BJ (cell line): ENCODE results near the gene SLAMF9. TPM values are rescaled to one million over a fixed set of nuclear protein-coding genes. Genes with fewer than 3 reads are reported as not detected.

Experiments used
- CTCF ChIA-PET: fragments of 350-600 bp; formaldehyde crosslinking; extraction: SDS; loops from one replicate; lab custom pipeline; 2021; ENCODE audit warnings: antibody characterized with exemption, inconsistent platforms; lab: Yijun Ruan, JAX
- POLR2A ChIA-PET: fragments of 300-600 bp; sonication (Branson Sonifier 250); formaldehyde crosslinking; extraction: SDS; loops from one replicate; lab custom pipeline; 2021; ENCODE audit warnings: antibody characterized with exemption; lab: Charles Lee
- DNase-seq: peaks from one replicate; pipeline ENCODE4 v3.0.0-alpha.2; 2011; ENCODE audit warnings: low read depth
- H3K27me3 ChIP-seq: 2 replicates; pipeline ENCODE4 v1.6.0; 2011; ENCODE audit warnings: low read length; ENCODE audit not compliant: control insufficient read depth, insufficient read depth
- H3K36me3 ChIP-seq: 2 replicates; pipeline ENCODE4 v1.5.1; 2011; ENCODE audit warnings: low read length; ENCODE audit not compliant: control insufficient read depth, insufficient read depth
- H3K4me3 ChIP-seq: 2 replicates; pipeline ENCODE4 v1.5.1; 2011; ENCODE audit warnings: low read depth, mild to moderate bottlenecking, control low read depth, low read length
- polyA plus RNA-seq: library from polyadenylated mRNA; depleted of rRNA; stranded (reverse); fragments of >200 nt; gene quantifications from 2 replicates; pipeline ENCODE4 v1.2.3, GENCODE V29; 2011
- TF ChIP-seq, protein P1 (sequence below): IDR thresholded peaks from 2 replicates; pipeline ENCODE4 v1.5.1; 2011; ENCODE audit warnings: low read depth, mild to moderate bottlenecking, control low read depth, inconsistent platforms, low read length, moderate library complexity; ENCODE audit not compliant: insufficient read depth

The SLAMF9 gene
- polyA plus RNA-seq, 1 experiment, result not detected

DNA sequence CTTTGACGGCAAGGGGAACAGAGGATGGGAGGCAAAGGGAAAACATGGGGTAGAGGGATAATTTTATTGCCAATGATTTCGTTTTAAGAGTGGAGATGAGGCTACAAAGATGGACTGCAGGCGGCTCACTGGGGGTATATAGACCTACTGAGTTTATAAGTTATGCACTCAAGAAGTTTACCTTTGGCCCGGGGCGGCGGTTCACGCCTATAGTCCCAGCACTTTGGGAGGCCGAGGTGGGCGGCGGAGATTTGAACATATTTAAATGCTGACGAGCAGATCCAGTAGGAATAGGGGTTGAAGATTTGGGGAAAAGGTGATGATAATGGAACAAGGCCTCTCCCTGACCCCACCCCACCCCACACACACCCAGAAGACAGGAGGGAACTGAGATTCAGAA lies 8.1 kb upstream of the SLAMF9 start:
- CTCF ChIA-PET, result interaction anchor here (0.6 to 2.5 kb wide), 4 partner anchors 11 to 47 kb away, joined by 3 to 10 read pairs (median 6); no protein-coding TSS in a partner anchor
- TF ChIP-seq, protein P1, sequence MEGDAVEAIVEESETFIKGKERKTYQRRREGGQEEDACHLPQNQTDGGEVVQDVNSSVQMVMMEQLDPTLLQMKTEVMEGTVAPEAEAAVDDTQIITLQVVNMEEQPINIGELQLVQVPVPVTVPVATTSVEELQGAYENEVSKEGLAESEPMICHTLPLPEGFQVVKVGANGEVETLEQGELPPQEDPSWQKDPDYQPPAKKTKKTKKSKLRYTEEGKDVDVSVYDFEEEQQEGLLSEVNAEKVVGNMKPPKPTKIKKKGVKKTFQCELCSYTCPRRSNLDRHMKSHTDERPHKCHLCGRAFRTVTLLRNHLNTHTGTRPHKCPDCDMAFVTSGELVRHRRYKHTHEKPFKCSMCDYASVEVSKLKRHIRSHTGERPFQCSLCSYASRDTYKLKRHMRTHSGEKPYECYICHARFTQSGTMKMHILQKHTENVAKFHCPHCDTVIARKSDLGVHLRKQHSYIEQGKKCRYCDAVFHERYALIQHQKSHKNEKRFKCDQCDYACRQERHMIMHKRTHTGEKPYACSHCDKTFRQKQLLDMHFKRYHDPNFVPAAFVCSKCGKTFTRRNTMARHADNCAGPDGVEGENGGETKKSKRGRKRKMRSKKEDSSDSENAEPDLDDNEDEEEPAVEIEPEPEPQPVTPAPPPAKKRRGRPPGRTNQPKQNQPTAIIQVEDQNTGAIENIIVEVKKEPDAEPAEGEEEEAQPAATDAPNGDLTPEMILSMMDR, result no peak
- Histone ChIP-seq H3K36me3 (no peaks in the 10 kb centered on the region), H3K4me3 (0 out of 2 replicates have a peak overlapping the region, but pooled peaks have one; percentile 49), H3K27me3 (no peaks in the 10 kb centered on the region; the same call in 1 of the 2 replicates)
- DNase-seq, result no peak
- POLR2A ChIA-PET, result no interaction called here

DNA sequence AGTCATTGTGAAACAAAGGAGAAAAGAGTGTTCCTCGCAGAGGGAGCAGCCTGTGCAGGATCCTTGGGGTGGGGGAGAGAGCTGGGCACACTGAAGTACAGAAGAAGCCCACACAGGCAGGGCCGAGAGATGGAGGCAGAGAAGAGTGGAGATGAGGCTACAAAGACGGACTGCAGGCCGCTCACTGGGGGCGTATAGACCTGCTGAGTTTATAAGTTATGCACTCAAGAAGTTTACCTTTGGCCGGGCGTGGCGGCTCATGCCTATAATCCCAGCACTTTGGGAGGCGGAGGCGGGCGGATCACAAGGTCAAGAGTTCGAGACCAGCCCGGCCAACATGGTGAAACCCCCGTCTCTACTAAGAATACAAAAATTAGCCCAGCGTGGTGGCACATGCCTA lies 7.6 kb upstream of the SLAMF9 start:
- peak overlapping the region; percentile 49 for H3K4me3 ChIP-seq

DNA sequence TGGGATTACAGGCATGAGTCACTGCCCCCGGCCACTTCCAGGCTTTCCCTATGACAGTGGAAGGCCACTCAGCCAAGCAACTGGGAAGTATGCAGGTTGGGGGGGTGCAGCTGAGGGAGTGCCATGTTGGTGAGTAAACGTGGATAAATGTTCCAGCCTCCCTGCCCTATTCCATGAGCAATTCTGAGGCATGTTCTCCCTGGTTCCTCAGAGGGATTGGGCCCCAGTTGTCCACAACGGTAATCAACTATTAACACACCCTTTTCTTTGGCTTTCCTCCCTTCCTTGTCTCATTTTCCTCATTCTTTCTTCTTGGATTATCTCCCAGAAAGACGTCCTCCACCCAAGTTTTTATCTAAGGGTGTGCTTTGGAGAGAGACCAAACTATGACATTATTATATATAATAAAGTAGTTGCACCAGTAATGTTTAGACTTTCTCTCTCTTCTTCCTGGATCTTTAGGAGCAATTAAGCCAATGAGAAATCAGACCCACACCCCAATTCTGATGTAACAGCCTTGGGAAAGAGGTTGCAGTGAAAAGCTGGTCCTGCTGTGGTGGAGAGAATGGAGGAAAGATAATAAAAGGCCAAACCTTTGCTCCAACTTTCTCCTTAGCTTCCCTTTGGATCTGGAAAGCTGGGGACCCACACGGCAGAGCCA lies 6.8 kb upstream of the SLAMF9 start:
- ChIA-PET POLR2A (interaction anchor here (1.1 kb wide), 1 partner anchor 34 kb away, joined by 3 read pairs; no protein-coding TSS in a partner anchor), CTCF (interaction anchor here (0.6 to 2.5 kb wide), 3 partner anchors 9 to 46 kb away, joined by 3 to 10 read pairs (median 3); no protein-coding TSS in a partner anchor)
- Histone ChIP-seq H3K27me3 (no peaks in the 10 kb centered on the region; the same call in 1 of the 2 replicates), H3K36me3 (no peaks in the 10 kb centered on the region), H3K4me3 (peak overlapping the region; percentile 49)
- peak; percentile 88 for DNase-seq
- TF ChIP-seq, protein P1, result no peak

More for the DNA sequence above, 7.6 kb upstream of the SLAMF9 start:
- no peaks in the 10 kb centered on the region; the same call in 1 of the 2 replicates for H3K27me3 ChIP-seq
- POLR2A ChIA-PET, result interaction anchor here (1.1 kb wide), 1 partner anchor 35 kb away, joined by 3 read pairs; no protein-coding TSS in a partner anchor
- DNase-seq, result no peak
- no peaks in the 10 kb centered on the region for H3K36me3 ChIP-seq
- TF ChIP-seq, protein P1, result no peak
- CTCF ChIA-PET, result interaction anchor here (0.6 to 2.5 kb wide), 4 partner anchors 8 to 48 kb away, joined by 3 to 10 read pairs (median 3); no protein-coding TSS in a partner anchor

DNA sequence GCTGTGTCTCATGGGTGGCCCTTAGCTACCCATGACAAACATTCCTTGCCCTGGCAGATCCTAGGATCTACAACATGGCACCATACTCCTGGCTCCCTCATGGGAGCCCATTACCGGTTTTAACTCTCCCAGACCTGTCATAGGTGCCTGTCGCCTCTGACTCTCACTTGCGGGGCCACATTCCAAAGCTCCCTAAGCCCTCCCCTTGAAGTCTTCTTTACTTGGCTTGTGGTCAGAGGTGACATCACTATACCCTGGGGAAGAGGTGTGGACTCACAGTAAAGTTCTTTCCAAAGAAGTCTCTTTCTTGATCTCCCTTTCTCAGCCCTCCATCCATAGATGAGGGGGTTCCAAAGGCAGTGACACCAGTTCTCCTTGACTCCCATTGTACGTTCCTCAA lies 5.4 kb upstream of the SLAMF9 start:
- POLR2A ChIA-PET, result no interaction called here
- TF ChIP-seq, protein P1, result no peak
- CTCF ChIA-PET, result interaction anchor here (1.2 to 39.5 kb wide), 3 partner anchors 12 to 51 kb away, joined by 3 to 889 read pairs (median 25); partner anchors contain the start of gene IGSF9
- Histone ChIP-seq H3K27me3 (no peaks in the 10 kb centered on the region; the same call in 1 of the 2 replicates), H3K4me3 (no peak overlapping the region), H3K36me3 (no peaks in the 10 kb centered on the region)
- no peak for DNase-seq

DNA sequence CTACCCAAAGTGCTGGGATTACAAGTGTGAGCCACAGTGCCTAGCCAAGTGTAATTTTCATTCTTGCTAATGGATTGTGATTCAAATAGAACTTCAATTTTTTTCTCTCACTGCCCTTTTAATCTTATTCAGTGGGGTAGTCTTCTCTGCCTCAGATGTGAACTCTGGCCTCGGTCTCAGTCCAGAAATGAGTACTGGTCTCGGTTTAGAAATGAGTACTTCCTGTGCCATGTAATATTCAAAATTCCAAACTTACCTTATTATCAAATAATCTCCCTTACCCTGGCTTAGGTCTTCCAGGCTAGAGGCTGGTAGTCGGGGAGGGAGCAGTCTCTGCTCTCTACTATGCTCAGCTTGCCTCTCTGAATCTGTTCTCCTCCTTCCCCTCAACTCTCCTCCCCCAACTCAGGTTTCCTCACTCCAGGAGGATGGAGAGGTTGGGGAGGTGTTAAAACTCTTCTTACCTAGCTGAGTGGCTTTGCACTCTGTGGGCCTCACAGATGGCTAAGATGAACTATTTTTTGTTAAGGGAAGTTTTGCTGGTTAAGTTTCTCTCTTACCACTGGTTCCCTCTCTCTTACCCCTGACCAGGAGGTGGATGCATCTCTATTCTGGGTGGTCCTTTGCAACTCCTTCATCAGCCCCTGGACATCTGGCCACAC lies 4.8 kb upstream of the SLAMF9 start:
- H3K4me3 ChIP-seq, result no peak overlapping the region
- TF ChIP-seq, protein P1, result no peak
- H3K27me3 ChIP-seq, result no peaks in the 10 kb centered on the region
- no peak for DNase-seq
- ChIA-PET POLR2A (no interaction called here), CTCF (interaction anchor here (1.0 to 39.5 kb wide), 4 partner anchors 9 to 52 kb away, joined by 3 to 889 read pairs (median 14); partner anchors contain the start of gene IGSF9)
- H3K36me3 ChIP-seq, result no peaks in the 10 kb centered on the region
